HG03097 (cell line): ENCODE measurements around the gene ACP2.
A peak's percentile ranks its signal among the peaks of the same experiment; 100 is the strongest.

ENCODE experiments used
- ATAC-seq: cut with Tn5 transposase; IDR thresholded peaks from one replicate; pipeline ENCODE4 v1.9.1; 2021; ENCODE audit not compliant: unreplicated experiment, low FRiP score

The ACP2 gene

GRCh38 chr11:47244448-47245350 lies 3.9 kb downstream of the ACP2 start:
- no peak for ATAC-seq

DNA sequence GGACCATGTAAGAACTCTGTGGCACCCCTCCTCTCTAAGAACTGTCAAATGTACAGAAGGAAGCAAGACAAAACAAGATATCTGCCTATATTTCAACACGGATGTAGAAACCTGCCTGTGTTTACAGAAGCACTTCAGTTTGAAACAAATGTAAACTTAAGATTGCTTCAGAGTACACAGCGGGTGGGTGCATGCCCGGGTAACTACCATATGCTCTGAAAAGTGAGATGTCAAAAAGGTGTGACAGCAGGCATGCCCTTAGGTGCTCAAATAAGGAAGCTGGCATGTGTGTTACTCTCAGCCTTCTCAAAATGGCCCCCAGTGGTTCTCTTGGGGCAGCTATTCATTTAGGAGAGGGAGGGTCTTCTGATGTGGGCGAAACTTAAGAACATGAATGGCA lies 5.2 kb downstream of the ACP2 start:
- ATAC-seq, result no peak

DNA sequence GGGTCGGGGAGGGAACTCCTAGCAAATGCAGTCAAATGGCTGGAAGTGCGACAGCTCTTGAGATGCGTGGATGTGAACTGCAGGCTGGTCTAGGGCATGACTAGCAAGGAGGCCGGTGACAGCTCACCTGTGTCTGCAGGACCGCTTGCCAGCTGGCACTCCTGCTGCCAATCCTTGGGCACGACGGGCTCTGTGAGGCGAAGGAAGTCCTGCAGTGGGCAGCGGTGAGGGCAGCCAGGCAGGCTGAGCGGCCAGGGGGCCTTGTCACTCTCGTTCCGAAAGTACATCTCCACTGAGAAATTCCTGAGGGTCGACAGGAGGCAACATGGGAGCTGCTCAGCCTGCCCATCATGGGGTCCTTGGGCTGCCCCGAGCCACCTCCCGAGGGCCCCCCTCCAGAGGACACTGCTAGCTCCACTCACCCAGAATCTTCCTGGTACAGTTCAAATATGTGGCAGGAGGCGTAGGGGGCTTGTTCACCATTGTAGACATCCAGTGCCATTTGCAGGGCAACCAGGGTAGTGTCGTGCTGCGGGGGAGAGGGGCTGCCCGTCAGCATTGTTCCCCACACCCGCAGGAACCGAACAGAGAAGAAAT lies 5.9 kb downstream of the ACP2 start:
- no peak for ATAC-seq

- no peak for ATAC-seq
Measured at GRCh38 chr11:47241841-47242301, 6.7 kb downstream of the ACP2 start.

GRCh38 chr11:47239852-47240251 lies 8.8 kb downstream of the ACP2 start:
- no peak for ATAC-seq

DNA sequence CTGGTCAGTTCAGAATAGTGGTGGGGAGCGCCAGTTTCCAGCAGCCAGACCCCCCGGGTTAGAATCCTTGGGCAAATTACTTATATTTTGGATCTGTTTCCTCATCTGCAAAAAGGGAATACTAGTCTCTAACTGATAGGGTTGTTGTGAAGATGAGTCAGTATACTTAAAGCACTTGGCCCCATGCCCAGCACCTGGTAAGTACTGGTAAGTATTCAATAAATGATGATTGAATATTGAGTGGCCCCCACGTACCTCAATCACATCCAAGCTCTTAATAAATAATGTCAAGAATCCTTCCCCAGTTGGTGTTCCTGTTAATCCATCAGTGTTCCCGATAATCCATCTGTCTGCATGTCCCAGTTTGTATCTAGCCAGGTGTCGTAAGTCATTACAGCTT lies 12.1 kb downstream of the ACP2 start:
- ATAC-seq, result no peak

- no peak for ATAC-seq
Measured at GRCh38 chr11:47235163-47235562, 13.5 kb downstream of the ACP2 start.

- no peak for ATAC-seq
Measured at GRCh38 chr11:47234669-47235100, 13.9 kb downstream of the ACP2 start.

DNA sequence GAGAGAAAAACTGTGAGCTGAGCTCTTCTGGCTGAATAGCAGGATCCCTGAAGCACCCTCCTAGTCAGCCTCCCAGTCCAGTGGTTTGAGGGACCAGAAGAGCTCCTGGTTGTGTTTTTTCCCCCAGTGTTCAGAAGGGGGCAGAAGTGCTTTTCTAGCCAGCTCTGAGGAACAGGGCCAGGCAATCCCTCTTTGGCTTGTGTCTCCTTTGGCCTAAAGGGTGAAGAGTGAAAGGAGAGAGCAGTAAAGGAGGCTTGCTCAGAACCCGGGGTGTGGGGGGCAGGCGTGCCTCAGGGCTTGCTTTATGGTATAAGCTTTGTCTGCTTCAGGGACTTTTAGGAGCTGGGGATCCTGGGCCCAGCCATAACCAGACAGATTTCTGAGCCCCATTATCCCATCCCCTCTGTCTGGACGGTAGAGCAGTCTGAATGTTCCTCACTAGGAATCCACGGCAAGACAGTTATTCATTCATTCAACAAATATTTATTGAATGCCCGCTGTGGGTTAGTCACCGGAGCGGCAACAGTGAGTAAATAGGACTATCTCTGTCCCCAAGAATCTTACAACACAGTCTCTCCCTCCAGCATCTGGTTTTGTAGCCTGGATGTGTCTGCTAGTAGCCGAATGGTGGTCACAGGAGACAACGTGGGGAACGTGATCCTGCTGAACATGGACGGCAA lies 14.5 kb downstream of the ACP2 start:
- no peak for ATAC-seq

GRCh38 chr11:47233051-47233450 lies 15.6 kb downstream of the ACP2 start:
- ATAC-seq, result no peak

- ATAC-seq, result no peak
Measured at GRCh38 chr11:47229161-47229560, 19.5 kb downstream of the ACP2 start.

DNA sequence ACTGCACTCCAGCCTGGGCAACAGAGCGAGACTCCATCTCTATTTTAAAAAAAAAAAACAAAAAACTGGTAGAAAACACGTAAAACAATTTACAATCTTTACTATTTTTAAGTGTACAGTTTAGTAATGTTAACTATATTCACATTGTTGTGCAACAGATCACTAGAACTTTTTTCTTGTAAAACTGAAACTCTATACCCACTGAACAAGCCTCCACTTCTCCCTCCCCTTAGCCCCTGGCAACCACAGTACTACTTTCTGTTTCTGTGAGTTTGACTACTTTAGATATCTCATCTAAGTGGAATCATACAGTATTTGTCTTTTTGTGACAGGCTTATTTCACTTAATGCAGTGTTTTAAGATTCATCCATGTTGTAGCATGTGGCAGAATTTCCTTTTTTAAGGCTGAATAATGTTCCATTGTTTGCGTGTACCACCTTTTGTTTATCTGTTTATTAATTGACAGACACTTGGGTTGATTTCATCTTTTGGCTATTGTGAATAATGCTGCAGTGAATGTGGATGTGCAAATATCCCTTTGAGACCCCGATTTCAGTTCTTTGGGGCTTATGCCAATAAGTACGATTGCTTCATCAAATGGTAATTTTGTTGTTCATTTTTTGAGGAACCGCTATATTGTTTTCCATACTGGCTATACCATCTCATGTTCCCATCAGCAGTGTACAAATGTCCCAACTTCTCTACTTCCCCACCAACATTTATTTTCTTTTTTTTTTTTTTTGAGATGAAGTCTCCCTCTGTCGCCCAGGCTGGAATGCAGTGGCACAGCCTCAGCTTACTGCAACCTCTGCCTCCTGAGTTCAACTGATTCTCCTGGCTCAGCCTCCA lies 22.8 kb downstream of the ACP2 start:
- peak; percentile 65 for ATAC-seq

DNA sequence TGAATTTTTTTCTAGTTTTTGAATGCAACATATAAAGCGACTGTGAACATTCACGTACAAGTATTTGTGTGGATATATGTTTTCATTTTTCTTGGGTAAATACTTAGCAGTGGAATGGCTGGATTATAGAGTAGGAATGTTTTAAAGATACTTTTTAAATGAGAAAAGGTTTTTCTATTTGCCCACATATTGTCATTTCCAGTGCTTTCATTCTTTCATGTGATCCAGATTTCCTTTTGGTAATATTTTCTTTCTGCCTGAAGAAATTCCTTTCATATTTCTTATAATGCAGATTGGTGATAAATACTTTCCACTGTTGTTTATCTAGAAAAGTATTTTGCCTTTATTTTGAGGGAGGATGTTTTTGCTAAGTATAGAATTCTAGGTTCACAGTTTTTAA lies 25.9 kb downstream of the ACP2 start:
- no peak for ATAC-seq

GRCh38 chr11:47220401-47220821 lies 28.2 kb downstream of the ACP2 start:
- ATAC-seq, result no peak

DNA sequence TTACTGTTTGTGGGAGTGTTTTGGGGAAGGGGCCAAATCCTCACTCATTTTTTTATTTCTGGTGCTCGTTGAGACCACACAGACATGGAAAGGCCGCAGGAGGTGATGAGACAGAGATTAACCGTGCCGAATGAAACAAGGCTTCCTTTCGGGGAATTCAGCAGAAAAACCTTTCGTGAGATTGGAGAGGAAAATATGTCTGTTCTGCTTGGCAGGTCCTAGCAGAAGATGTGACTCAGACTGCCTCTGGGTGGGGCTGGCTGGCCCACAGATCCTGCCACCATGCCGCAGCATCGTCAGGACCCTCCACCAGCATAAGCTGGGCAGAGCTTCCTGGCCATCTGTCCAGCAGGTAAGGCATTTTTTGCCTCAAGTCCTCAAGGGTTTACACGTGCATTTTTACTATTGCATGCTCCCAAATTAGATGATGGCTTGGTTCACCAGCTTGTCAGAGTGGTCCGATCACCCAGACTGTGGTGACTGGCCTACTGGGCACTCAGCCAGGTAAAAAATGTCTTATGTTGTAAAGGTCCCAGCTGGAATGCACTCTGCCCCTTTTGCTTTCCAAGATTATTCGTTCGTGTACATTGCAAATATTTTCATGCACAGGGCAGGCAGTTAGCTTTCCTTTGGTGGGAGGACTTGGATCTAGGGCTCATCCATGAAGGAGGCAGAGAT lies 32.4 kb downstream of the ACP2 start:
- no peak for ATAC-seq

GRCh38 chr11:47215366-47215910 lies 33.2 kb downstream of the ACP2 start:
- no peak for ATAC-seq

DNA sequence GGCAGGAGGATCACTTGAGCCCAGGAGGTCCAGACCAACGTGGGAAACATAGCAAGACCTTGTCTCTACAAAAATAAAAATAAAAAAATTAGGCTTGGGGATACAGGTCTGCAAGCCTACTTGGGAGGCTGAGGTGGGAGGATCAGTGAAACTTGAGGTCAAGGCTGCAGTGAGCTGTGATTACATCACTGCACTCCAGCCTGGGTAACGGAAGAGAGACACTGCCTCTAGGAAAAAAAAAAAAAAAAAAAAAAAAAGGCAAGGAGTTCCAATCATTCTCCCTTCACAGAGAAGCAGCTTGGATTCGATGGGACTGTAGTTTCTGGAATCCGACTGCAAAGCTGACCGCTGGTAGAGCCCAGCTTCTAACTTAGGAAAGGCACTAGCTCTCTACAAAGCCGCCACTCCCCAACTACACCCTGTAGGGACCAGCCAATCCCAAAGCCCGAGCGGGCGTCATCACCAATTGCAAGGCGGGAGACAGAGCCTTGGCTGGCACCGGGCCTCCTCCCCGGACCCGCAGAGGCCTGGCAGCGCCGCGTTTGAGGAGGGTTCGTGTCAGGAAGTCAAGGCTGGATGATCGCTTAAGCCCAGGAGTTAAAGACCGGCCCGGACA lies 34.6 kb downstream of the ACP2 start:
- peak; percentile 66 for ATAC-seq

DNA sequence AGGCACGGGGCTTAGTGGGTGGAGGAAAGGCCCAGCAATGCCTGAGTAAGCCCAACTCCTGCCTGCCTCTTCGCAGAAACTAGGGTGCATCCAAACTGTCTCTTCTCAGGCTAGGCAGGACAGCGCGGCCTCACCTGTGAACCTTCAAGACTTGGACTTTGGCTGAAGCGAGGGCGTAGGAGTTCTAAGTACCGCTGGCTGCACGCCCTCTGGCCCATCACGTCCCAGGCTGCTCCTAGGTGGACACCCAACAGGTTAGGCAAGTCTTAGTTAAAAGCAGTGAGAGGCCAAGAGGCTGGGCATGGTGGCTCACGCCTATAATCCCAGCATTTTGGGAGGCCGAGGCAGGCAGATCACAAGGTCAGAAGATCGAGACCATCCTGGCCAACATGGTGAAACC lies 35.7 kb downstream of the ACP2 start:
- ATAC-seq, result no peak

- ATAC-seq, result no peak
Measured at GRCh38 chr11:47208628-47209027, 40.0 kb downstream of the ACP2 start.
